ENCODE results near the gene CXXC5.

DNA sequence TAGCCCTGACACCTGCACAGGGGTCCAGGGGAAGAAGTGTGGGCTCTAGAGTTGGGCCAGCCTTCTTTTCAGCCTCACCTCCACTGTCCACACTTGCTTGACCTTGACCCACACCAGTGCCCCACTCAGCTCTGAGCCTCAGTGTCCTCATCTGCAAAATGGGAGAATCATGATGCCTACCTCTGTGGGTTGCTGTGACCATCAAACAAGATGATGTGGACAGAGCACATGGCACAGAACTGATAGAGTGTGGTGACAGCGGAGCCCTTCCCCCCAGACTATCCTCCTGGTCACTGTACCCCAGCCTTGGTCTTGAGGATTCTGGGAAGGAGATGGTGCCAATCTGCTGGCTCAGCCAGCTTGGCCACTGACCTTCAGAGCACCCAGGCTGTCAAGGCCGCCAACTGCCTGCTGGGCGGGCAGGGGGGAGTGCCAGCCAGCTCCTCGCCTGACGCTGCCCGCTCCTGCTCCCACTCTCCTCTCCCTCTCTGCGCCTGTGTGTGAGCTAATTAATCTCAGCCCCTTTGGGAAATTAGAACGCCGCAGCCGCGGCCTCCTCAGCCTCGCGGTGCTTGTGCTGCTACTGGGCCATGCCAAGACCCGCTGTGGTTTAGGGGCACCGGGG is 16.7 kb downstream of the CXXC5 start:
- TF ChIP-seq, protein P1, sequence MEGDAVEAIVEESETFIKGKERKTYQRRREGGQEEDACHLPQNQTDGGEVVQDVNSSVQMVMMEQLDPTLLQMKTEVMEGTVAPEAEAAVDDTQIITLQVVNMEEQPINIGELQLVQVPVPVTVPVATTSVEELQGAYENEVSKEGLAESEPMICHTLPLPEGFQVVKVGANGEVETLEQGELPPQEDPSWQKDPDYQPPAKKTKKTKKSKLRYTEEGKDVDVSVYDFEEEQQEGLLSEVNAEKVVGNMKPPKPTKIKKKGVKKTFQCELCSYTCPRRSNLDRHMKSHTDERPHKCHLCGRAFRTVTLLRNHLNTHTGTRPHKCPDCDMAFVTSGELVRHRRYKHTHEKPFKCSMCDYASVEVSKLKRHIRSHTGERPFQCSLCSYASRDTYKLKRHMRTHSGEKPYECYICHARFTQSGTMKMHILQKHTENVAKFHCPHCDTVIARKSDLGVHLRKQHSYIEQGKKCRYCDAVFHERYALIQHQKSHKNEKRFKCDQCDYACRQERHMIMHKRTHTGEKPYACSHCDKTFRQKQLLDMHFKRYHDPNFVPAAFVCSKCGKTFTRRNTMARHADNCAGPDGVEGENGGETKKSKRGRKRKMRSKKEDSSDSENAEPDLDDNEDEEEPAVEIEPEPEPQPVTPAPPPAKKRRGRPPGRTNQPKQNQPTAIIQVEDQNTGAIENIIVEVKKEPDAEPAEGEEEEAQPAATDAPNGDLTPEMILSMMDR (IDR thresholded peaks at IDR 0.05) = no peak
- TF ChIP-seq POLR2AphosphoS5 (IDR thresholded peaks at IDR 0.05; ENCODE audit: low read depth, low read length) = no peak
- no peak for TF ChIP-seq REST (IDR thresholded peaks at IDR 0.05; ENCODE audit: insufficient read depth in 1 of 2, low read depth in 2 of 2, low read length in 1 of 2)

All from Panc1 (cell line).